ENCODE measurements around the gene DYTN.

Gene DYTN

GRCh38 chr2:206670531-206671319, 47.5 kb downstream of the DYTN start:
- no peak for TF ChIP-seq ZNF274 (IDR thresholded peaks at IDR 0.05; ENCODE audit: low read depth, low read length)

GRCh38 chr2:206665251-206665650, 52.9 kb downstream of the DYTN start:
- H3K4me3 ChIP-seq (ENCODE audit: low read length) = no peak overlapping the region
- no peak for TF ChIP-seq ZNF274 (IDR thresholded peaks at IDR 0.05; ENCODE audit: low read depth, low read length)

More at GRCh38 chr2:206670531-206671319, 47.5 kb downstream of the DYTN start:
- no peak overlapping the region for H3K4me3 ChIP-seq (ENCODE audit: low read length)

GRCh38 chr2:206657087-206657486, 61.1 kb downstream of the DYTN start:
- no peak for TF ChIP-seq ZNF274 (IDR thresholded peaks at IDR 0.05; ENCODE audit: low read depth, low read length)
- H3K4me3 ChIP-seq (ENCODE audit: low read length) = no peak overlapping the region

- H3K4me3 ChIP-seq (ENCODE audit: low read length) = no peak overlapping the region
- no peak for TF ChIP-seq ZNF274 (IDR thresholded peaks at IDR 0.05; ENCODE audit: low read depth, low read length)
Measured at GRCh38 chr2:206647985-206648384, 70.2 kb downstream of the DYTN start.

GRCh38 chr2:206642075-206643025, 75.8 kb downstream of the DYTN start, which contains the start of gene FAM237A:
Gene FAM237A (plus strand): TSS chr2:206642487. CDS start chr2:206644237, 1,750 bp downstream.
- H3K4me3 ChIP-seq (ENCODE audit: low read length) = no peak within 1 kb of the TSS
- TF ChIP-seq ZNF274 (IDR thresholded peaks at IDR 0.05; ENCODE audit: low read depth, low read length) = no peak

- TF ChIP-seq ZNF274 (IDR thresholded peaks at IDR 0.05; ENCODE audit: low read depth, low read length) = no peak
- no peak overlapping the region for H3K4me3 ChIP-seq (ENCODE audit: low read length)
Measured at GRCh38 chr2:206641226-206641625, 77.0 kb downstream of the DYTN start.

- TF ChIP-seq ZNF274 (IDR thresholded peaks at IDR 0.05; ENCODE audit: low read depth, low read length) = no peak
- no peak overlapping the region for H3K4me3 ChIP-seq (ENCODE audit: low read length)
Measured at GRCh38 chr2:206639636-206640035, 78.6 kb downstream of the DYTN start.

- TF ChIP-seq ZNF274 (IDR thresholded peaks at IDR 0.05; ENCODE audit: low read depth, low read length) = no peak
- H3K4me3 ChIP-seq (ENCODE audit: low read length) = no peak overlapping the region
Measured at GRCh38 chr2:206635015-206635414, 83.2 kb downstream of the DYTN start.

- no peak overlapping the region for H3K4me3 ChIP-seq (ENCODE audit: low read length)
- no peak for TF ChIP-seq ZNF274 (IDR thresholded peaks at IDR 0.05; ENCODE audit: low read depth, low read length)
Measured at GRCh38 chr2:206631340-206631739, 86.9 kb downstream of the DYTN start.

GRCh38 chr2:206627632-206628031, 90.6 kb downstream of the DYTN start:
- H3K4me3 ChIP-seq (ENCODE audit: low read length) = no peak overlapping the region
- TF ChIP-seq ZNF274 (IDR thresholded peaks at IDR 0.05; ENCODE audit: low read depth, low read length) = no peak

GRCh38 chr2:206626108-206626507, 92.1 kb downstream of the DYTN start:
- H3K4me3 ChIP-seq (ENCODE audit: low read length) = no peak overlapping the region
- no peak for TF ChIP-seq ZNF274 (IDR thresholded peaks at IDR 0.05; ENCODE audit: low read depth, low read length)

GRCh38 chr2:206619011-206619410, 99.2 kb downstream of the DYTN start:
- H3K4me3 ChIP-seq (ENCODE audit: low read length) = no peak overlapping the region

GRCh38 chr2:206616151-206616550, 102.0 kb downstream of the DYTN start:
- H3K4me3 ChIP-seq (ENCODE audit: low read length) = no peak overlapping the region
- no peak for TF ChIP-seq ZNF274 (IDR thresholded peaks at IDR 0.05; ENCODE audit: low read depth, low read length)

More at GRCh38 chr2:206619011-206619410, 99.2 kb downstream of the DYTN start:
- no peak for TF ChIP-seq ZNF274 (IDR thresholded peaks at IDR 0.05; ENCODE audit: low read depth, low read length)

- H3K4me3 ChIP-seq (ENCODE audit: low read length) = no peak overlapping the region
- TF ChIP-seq ZNF274 (IDR thresholded peaks at IDR 0.05; ENCODE audit: low read depth, low read length) = no peak
Measured at GRCh38 chr2:206615417-206616089, 102.6 kb downstream of the DYTN start.
